GM12878 (cell line): ENCODE measurements around the gene TADA1. TPM values are rescaled to one million over a fixed set of nuclear protein-coding genes. Genes with fewer than 3 reads are reported as not detected.

Experiments used
- ATAC-seq: fragments of 200-7000 bp; cut with Tn5 transposase; 3 replicates; pipeline ENCODE4 v1.9.1; 2020; ENCODE audit warnings: mild to moderate bottlenecking, moderate library complexity
- BruUV-seq: library from RNA; stranded (reverse); fragments of 400-500 nt; replicated peaks from 2 replicates; lab custom pipeline; 2021; lab: Mats Ljungman, UMichigan
- CTCF ChIA-PET: fragments of 300-600 bp; sonication (Branson Sonifier 250); formaldehyde crosslinking; extraction: SDS; loops from one replicate; lab custom pipeline; 2021; ENCODE audit warnings: inconsistent platforms; lab: Yijun Ruan, JAX
- POLR2A ChIA-PET: fragments of 350-600 bp; formaldehyde crosslinking; extraction: SDS; loops from one replicate; lab custom pipeline; 2021; ENCODE audit warnings: inconsistent platforms; lab: Charles Lee
- RAD21 ChIA-PET: fragments of 300-600 bp; sonication (Branson Sonifier 250); formaldehyde crosslinking; loops from one replicate; lab custom pipeline; 2023; ENCODE audit warnings: antibody characterized with exemption; ENCODE audit not compliant: unreplicated experiment; lab: Charles Lee
- SMC1A ChIA-PET: fragments of 300-600 bp; sonication (Branson Sonifier 250); formaldehyde crosslinking; loops from one replicate; lab custom pipeline; 2023; ENCODE audit not compliant: unreplicated experiment, uncharacterized antibody; lab: Charles Lee
- DNase-seq: peaks from one replicate; pipeline ENCODE4 v3.0.0-alpha.2; 2011; ENCODE audit warnings: low read depth, low spot score
- FAIRE-seq: peaks from 3 replicates; lab custom pipeline; 2011; peaks lifted over from hg19 to GRCh38; lab: Jason Lieb, UNC
- H2AFZ ChIP-seq: 2 replicates; pipeline ENCODE4 v1.6.0; 2011; ENCODE audit warnings: low read depth, low read length, control low read depth; ENCODE audit not compliant: control insufficient read depth
- H3K27ac ChIP-seq: 2 replicates; pipeline ENCODE4 v1.5.1; 2011; ENCODE audit warnings: control low read depth; ENCODE audit not compliant: control insufficient read depth, insufficient read depth
- H3K27me3 ChIP-seq, 2 experiments: replicated peaks in 1 of 2; 2 replicates each; pipeline versions ENCODE4 v1.6.0 to v1.6.1; 2011; ENCODE audit warnings: low read length in 1 of 2; ENCODE audit not compliant: control insufficient read depth in 2 of 2, insufficient read depth in 2 of 2
- H3K36me3 ChIP-seq, 2 experiments: 2 replicates each; pipeline ENCODE4 v1.5.1; 2011; ENCODE audit warnings: low read length in 1 of 2; ENCODE audit not compliant: control insufficient read depth in 2 of 2, insufficient read depth in 2 of 2
- H3K4me1 ChIP-seq: 2 replicates; pipeline ENCODE4 v1.6.1; 2011; ENCODE audit warnings: mild to moderate bottlenecking, low read length, moderate library complexity, mixed read lengths; ENCODE audit not compliant: control insufficient read depth, insufficient read depth
- H3K4me2 ChIP-seq: 2 replicates; pipeline ENCODE4 v1.6.0; 2011; ENCODE audit warnings: control low read depth; ENCODE audit not compliant: control insufficient read depth, insufficient read depth
- H3K4me3 ChIP-seq: fragments of 200-600 bp; sonication (generic); 2 replicates; pipeline ENCODE4 v1.5.1; 2016
- H3K79me2 ChIP-seq: 2 replicates; pipeline ENCODE4 v1.6.0; 2011; ENCODE audit warnings: low read length; ENCODE audit not compliant: control insufficient read depth, insufficient read depth
- H3K9ac ChIP-seq: 2 replicates; pipeline ENCODE4 v1.8.0; 2011; ENCODE audit warnings: low read length, control low read depth, mixed read lengths; ENCODE audit not compliant: control insufficient read depth, insufficient read depth
- H3K9me3 ChIP-seq: replicated peaks from 3 replicates; pipeline ENCODE4 v1.5.1; 2011; ENCODE audit warnings: mild to moderate bottlenecking, low read length; ENCODE audit not compliant: control insufficient read depth, insufficient read depth
- H4K20me1 ChIP-seq: 2 replicates; pipeline ENCODE4 v1.6.0; 2011; ENCODE audit not compliant: control insufficient read depth, insufficient read depth
- CREM ChIP-seq: IDR thresholded peaks from 2 replicates; pipeline ENCODE4 v1.6.1; 2014; ENCODE audit warnings: antibody characterized with exemption, low read depth
- DPF2 ChIP-seq: fragments of 450-650 bp; IDR thresholded peaks from 2 replicates; pipeline ENCODE4 v1.6.1; 2017; ENCODE audit warnings: mild to moderate bottlenecking
- FOS ChIP-seq: IDR thresholded peaks from 3 replicates; pipeline ENCODE4 v1.6.1; 2011; ENCODE audit warnings: borderline replicate concordance; ENCODE audit not compliant: insufficient read length; ENCODE audit errors: extremely low read depth
- MTA3 ChIP-seq: IDR thresholded peaks from 2 replicates; pipeline ENCODE4 v1.6.1; 2012; ENCODE audit warnings: low read length, inconsistent platforms, borderline replicate concordance
- PAX8 ChIP-seq: fragments of 450-650 bp; IDR thresholded peaks from 2 replicates; pipeline ENCODE4 v1.6.1; 2017; ENCODE audit warnings: mild to moderate bottlenecking, moderate library complexity
- TARDBP ChIP-seq: IDR thresholded peaks from 2 replicates; pipeline ENCODE4 v1.6.1; 2016; ENCODE audit warnings: borderline replicate concordance
- ZNF384 ChIP-seq: IDR thresholded peaks from 2 replicates; pipeline ENCODE4 v1.6.1; 2012; ENCODE audit warnings: low read depth, mild to moderate bottlenecking, low read length, improper control_type of control experiment, borderline replicate concordance
- WGBS: methylation state at CpG from one replicate; pipeline ENCODE4 v1.1.6; 2016; ENCODE audit warnings: low lambda C conversion rate; ENCODE audit not compliant: insufficient replicate concordance, insufficient coverage; ENCODE audit errors: missing lambda C conversion rate; 5-methylcytosine and 5-hydroxymethylcytosine counted together
- in situ Hi-C: fragments of 300-500 bp; cut with MboI; formaldehyde crosslinking; loops from 9 replicates; pipeline ENCODE4 v1.14.3; 2018; ENCODE audit warnings: mixed read lengths
- intact Hi-C: fragments of 100-400 bp; cut with micrococcal nuclease; formaldehyde crosslinking; loops from one replicate; pipeline ENCODE4 v1.14.2; 2022; ENCODE audit not compliant: unreplicated experiment
- polyA plus RNA-seq, 11 experiments: library from polyadenylated mRNA; depleted of rRNA in 4 of 11; unstranded in 6 of 11; stranded (reverse) in 5 of 11; fragments of >200 nt; fragmentation: Nextera tagmentation in 4 of 11; fragmentation: Illumina TruSeq in 1 of 11; extraction: Ambion mirVana in 4 of 11; extraction: Trizol in 1 of 11; gene quantifications; 1 replicate in 1 of 11; 2 replicates in 10 of 11; pipeline versions ENCODE4 v1.2.1 to v1.2.3, GENCODE V29; 2011 to 2016; ENCODE audit warnings: inconsistent platforms in 2 of 11, missing spikeins in 2 of 11, low read depth in 1 of 11
- total RNA-seq, 4 experiments: library from RNA; depleted of rRNA in 3 of 4; stranded (reverse); fragments of >200 nt in 3 of 4; fragmentation: Illumina TruSeq in 1 of 4; extraction: Trizol in 1 of 4; gene quantifications; 2 replicates each; pipeline versions ENCODE4 v1.2.1 to v1.2.3, GENCODE V29; 2013 to 2021
- TF ChIP-seq, protein P1 (sequence below): fragments of 150-350 bp; IDR thresholded peaks from 2 replicates; pipeline ENCODE4 v1.6.1; 2016; ENCODE audit warnings: low read depth, low read length
- TF ChIP-seq, protein P2 (sequence below): fragments of 450-650 bp; formaldehyde crosslinking; IDR thresholded peaks from 2 replicates; pipeline ENCODE4 v1.5.0; 2022; ENCODE audit warnings: mild to moderate bottlenecking, missing genetic modification characterization
- TF ChIP-seq, protein P3 (sequence below): fragments of 150-350 bp; IDR thresholded peaks from 2 replicates; pipeline ENCODE4 v1.6.1; 2014; ENCODE audit warnings: mild to moderate bottlenecking, low read depth, low read length

TADA1 gene
- total and polyA plus RNA-seq, 10 of the 15 experiments (the other 5 are each of a cell fraction or from before 2014, with no cell fraction given): 15.2 to 38.6 (median 26.5) TPM

DNA sequence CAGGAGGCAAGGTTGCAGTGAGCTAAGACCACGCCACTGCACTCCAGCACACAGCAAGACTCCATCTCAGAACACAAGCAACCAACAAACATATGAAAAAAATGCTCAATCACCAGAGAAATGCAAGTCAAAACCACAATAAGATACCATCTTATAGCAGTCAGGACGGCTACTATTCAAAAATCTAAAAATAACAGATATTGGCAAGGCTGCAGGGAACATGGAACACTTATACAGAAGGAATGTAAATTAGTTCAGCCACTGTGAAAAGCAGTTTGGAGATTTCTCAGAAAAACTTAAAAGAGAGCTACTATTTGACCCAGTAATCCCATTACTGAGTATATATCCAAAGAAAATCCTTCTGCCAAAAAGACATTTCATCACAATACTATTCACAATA lies 64.4 kb downstream of the TADA1 start (continued):
- TF ChIP-seq, protein P1, sequence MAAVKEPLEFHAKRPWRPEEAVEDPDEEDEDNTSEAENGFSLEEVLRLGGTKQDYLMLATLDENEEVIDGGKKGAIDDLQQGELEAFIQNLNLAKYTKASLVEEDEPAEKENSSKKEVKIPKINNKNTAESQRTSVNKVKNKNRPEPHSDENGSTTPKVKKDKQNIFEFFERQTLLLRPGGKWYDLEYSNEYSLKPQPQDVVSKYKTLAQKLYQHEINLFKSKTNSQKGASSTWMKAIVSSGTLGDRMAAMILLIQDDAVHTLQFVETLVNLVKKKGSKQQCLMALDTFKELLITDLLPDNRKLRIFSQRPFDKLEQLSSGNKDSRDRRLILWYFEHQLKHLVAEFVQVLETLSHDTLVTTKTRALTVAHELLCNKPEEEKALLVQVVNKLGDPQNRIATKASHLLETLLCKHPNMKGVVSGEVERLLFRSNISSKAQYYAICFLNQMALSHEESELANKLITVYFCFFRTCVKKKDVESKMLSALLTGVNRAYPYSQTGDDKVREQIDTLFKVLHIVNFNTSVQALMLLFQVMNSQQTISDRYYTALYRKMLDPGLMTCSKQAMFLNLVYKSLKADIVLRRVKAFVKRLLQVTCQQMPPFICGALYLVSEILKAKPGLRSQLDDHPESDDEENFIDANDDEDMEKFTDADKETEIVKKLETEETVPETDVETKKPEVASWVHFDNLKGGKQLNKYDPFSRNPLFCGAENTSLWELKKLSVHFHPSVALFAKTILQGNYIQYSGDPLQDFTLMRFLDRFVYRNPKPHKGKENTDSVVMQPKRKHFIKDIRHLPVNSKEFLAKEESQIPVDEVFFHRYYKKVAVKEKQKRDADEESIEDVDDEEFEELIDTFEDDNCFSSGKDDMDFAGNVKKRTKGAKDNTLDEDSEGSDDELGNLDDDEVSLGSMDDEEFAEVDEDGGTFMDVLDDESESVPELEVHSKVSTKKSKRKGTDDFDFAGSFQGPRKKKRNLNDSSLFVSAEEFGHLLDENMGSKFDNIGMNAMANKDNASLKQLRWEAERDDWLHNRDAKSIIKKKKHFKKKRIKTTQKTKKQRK: no peak
- TF ChIP-seq ZNF384 (no peak), MTA3 (no peak), PAX8 (no peak)
- TF ChIP-seq, protein P2, sequence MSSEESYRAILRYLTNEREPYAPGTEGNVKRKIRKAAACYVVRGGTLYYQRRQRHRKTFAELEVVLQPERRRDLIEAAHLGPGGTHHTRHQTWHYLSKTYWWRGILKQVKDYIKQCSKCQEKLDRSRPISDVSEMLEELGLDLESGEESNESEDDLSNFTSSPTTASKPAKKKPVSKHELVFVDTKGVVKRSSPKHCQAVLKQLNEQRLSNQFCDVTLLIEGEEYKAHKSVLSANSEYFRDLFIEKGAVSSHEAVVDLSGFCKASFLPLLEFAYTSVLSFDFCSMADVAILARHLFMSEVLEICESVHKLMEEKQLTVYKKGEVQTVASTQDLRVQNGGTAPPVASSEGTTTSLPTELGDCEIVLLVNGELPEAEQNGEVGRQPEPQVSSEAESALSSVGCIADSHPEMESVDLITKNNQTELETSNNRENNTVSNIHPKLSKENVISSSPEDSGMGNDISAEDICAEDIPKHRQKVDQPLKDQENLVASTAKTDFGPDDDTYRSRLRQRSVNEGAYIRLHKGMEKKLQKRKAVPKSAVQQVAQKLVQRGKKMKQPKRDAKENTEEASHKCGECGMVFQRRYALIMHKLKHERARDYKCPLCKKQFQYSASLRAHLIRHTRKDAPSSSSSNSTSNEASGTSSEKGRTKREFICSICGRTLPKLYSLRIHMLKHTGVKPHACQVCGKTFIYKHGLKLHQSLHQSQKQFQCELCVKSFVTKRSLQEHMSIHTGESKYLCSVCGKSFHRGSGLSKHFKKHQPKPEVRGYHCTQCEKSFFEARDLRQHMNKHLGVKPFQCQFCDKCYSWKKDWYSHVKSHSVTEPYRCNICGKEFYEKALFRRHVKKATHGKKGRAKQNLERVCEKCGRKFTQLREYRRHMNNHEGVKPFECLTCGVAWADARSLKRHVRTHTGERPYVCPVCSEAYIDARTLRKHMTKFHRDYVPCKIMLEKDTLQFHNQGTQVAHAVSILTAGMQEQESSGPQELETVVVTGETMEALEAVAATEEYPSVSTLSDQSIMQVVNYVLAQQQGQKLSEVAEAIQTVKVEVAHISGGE (CRISPR knock-in tag): no peak

DNA sequence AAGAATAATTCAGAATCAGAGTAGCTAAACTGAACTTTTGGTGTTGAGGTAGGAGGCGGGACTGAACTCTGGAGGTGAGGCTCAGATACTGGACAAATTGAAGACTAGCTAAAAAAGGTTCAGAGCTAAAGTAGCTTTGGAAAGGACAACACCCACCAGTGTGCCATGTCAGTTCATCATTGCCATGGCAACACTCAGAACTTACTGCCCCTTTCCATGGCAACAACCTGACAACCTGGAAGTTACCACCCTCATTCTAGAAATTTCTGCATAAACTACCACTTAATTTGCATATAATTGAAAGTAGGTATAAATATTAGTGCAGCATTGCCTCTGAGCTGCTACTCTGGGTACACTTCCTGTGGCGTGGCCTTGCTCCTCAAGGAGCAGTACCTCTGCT lies 67.1 kb downstream of the TADA1 start:
- no peaks in the 10 kb centered on the region for H3K27me3 ChIP-seq
- 0% methylated on average over 2 of the region's 2 CpGs for WGBS
- SMC1A ChIA-PET: no interaction called here
- RAD21 ChIA-PET: no interaction called here
- no peaks in the 10 kb centered on the region for H3K9me3 ChIP-seq
- in situ Hi-C loops: no loop called here
- FAIRE-seq (no peak), DNase-seq (no peak)
- TF ChIP-seq, protein P1: no peak
- TF ChIP-seq, protein P3, sequence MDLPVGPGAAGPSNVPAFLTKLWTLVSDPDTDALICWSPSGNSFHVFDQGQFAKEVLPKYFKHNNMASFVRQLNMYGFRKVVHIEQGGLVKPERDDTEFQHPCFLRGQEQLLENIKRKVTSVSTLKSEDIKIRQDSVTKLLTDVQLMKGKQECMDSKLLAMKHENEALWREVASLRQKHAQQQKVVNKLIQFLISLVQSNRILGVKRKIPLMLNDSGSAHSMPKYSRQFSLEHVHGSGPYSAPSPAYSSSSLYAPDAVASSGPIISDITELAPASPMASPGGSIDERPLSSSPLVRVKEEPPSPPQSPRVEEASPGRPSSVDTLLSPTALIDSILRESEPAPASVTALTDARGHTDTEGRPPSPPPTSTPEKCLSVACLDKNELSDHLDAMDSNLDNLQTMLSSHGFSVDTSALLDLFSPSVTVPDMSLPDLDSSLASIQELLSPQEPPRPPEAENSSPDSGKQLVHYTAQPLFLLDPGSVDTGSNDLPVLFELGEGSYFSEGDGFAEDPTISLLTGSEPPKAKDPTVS: no peak
- TF ChIP-seq MTA3: no peak
- no peak for TF ChIP-seq DPF2
- TF ChIP-seq FOS: no peak
- no peak for TF ChIP-seq TARDBP
- no peak for TF ChIP-seq CREM
- TF ChIP-seq, all 136 proteins: peak for 0
- CTCF ChIA-PET: interaction anchor here (0.6 kb wide), 1 partner anchor 258 kb away, joined by 3 read pairs; no protein-coding TSS in a partner anchor
- POLR2A ChIA-PET: no interaction called here
- no TSS peak for BruUV-seq
- no peaks in the 10 kb centered on the region for H3K4me1 ChIP-seq
- no peak overlapping the region for H2AFZ ChIP-seq
- intact Hi-C loops: no loop called here
- no peak overlapping the region for H3K4me2 ChIP-seq
- no peaks in the 10 kb centered on the region for H3K79me2 ChIP-seq
- H3K4me3 ChIP-seq: no peak overlapping the region
- H3K9ac ChIP-seq: no peak overlapping the region
- H4K20me1 ChIP-seq: no peaks in the 10 kb centered on the region
- H3K27ac ChIP-seq: no peak overlapping the region
- no peak for ATAC-seq
- no peaks in the 10 kb centered on the region for H3K36me3 ChIP-seq
